ENCODE results near the gene MT3. TPM values are rescaled to one million over a fixed set of nuclear protein-coding genes. Genes with fewer than 3 reads are reported as not detected.

The MT3 gene
- total and polyA plus RNA-seq, 2 of the 13 experiments (the other 11 are each of a cell fraction or from before 2014, with no cell fraction given) = not detected

DNA sequence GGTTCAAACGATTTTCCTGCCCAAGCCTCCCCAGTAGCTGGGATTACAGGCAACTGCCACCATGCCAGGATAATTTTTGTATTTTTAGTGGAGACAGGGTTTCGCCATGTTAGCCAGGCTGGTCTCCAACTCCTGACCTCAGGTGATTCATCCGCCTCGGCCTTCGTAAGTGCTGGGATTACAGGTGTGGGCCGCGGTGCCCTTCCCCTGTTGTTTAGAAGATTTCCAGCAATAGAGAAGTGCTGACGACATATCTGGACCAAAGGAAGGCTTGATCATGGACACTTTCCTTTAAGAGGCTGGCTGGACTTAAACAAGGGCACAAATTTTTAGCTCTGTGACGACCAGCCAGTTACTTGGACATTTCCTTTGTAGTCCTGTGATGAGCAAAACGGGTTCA is 41.9 kb downstream of the MT3 start:
- H2AFZ ChIP-seq (ENCODE audit: low read length) = no peak overlapping the region
- H3K27me3 ChIP-seq (ENCODE audit: control insufficient read depth in 1 of 2, insufficient read depth in 2 of 2, low read length in 2 of 2) = peaks cover 6 to 73% of the 10 kb centered on the region in 2 experiments; a peak in 4 of 5 replicates
- DNase-seq (ENCODE audit: low spot score) = no peak
- H3K9ac ChIP-seq (ENCODE audit: insufficient read depth, low read depth, low read length) = no peak overlapping the region
- H3K79me2 ChIP-seq (ENCODE audit: insufficient read depth, low read length) = no peaks in the 10 kb centered on the region
- no peak overlapping the region for H3K4me2 ChIP-seq (ENCODE audit: low read depth, low read length)
- 39% methylated on average over 10 of the region's 10 CpGs for WGBS (ENCODE audit: low lambda C conversion rate)
- no peak for FAIRE-seq
- no peaks in the 10 kb centered on the region for H3K9me3 ChIP-seq (ENCODE audit: low read length)
- TF ChIP-seq, protein P1, sequence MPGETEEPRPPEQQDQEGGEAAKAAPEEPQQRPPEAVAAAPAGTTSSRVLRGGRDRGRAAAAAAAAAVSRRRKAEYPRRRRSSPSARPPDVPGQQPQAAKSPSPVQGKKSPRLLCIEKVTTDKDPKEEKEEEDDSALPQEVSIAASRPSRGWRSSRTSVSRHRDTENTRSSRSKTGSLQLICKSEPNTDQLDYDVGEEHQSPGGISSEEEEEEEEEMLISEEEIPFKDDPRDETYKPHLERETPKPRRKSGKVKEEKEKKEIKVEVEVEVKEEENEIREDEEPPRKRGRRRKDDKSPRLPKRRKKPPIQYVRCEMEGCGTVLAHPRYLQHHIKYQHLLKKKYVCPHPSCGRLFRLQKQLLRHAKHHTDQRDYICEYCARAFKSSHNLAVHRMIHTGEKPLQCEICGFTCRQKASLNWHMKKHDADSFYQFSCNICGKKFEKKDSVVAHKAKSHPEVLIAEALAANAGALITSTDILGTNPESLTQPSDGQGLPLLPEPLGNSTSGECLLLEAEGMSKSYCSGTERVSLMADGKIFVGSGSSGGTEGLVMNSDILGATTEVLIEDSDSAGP (CRISPR knock-in tag; IDR thresholded peaks at IDR 0.05; ENCODE audit: borderline replicate concordance) = 0 out of 2 replicates have a peak, but pooled peaks have one; percentile 3
- TF ChIP-seq ZNF550 (CRISPR knock-in tag; IDR thresholded peaks at IDR 0.05; ENCODE audit: borderline replicate concordance) (no peak), FOSL2 (CRISPR knock-in tag; IDR thresholded peaks at IDR 0.05) (0 out of 2 replicates have a peak, but pooled peaks have one; percentile 18), ZNF562 (CRISPR knock-in tag; IDR thresholded peaks at IDR 0.05; ENCODE audit: borderline replicate concordance) (no peak)
- TF ChIP-seq, protein P2, sequence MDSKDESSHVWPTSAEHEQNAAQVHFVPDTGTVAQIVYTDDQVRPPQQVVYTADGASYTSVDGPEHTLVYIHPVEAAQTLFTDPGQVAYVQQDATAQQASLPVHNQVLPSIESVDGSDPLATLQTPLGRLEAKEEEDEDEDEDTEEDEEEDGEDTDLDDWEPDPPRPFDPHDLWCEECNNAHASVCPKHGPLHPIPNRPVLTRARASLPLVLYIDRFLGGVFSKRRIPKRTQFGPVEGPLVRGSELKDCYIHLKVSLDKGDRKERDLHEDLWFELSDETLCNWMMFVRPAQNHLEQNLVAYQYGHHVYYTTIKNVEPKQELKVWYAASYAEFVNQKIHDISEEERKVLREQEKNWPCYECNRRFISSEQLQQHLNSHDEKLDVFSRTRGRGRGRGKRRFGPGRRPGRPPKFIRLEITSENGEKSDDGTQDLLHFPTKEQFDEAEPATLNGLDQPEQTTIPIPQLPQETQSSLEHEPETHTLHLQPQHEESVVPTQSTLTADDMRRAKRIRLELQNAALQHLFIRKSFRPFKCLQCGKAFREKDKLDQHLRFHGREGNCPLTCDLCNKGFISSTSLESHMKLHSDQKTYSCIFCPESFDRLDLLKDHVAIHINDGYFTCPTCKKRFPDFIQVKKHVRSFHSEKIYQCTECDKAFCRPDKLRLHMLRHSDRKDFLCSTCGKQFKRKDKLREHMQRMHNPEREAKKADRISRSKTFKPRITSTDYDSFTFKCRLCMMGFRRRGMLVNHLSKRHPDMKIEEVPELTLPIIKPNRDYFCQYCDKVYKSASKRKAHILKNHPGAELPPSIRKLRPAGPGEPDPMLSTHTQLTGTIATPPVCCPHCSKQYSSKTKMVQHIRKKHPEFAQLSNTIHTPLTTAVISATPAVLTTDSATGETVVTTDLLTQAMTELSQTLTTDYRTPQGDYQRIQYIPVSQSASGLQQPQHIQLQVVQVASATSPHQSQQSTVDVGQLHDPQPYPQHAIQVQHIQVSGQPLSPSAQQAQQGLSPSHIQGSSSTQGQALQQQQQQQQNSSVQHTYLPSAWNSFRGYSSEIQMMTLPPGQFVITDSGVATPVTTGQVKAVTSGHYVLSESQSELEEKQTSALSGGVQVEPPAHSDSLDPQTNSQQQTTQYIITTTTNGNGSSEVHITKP (CRISPR knock-in tag; IDR thresholded peaks at IDR 0.05; ENCODE audit: low read depth) = no peak
- CTCF ChIA-PET (ENCODE audit: low intra/inter-chr PET ratio, low total read pairs) = no interaction called here
- POLR2A ChIA-PET = no interaction called here
- no peaks in the 10 kb centered on the region for H4K20me1 ChIP-seq (ENCODE audit: insufficient read depth, low read length)
- H3K36me3 ChIP-seq (replicated peaks in 1 of 2; ENCODE audit: control insufficient read depth in 1 of 2, insufficient read depth in 2 of 2, low read length in 2 of 2) = no peaks in the 10 kb centered on the region
- H3K4me3 ChIP-seq (replicated peaks in 1 of 3; ENCODE audit: insufficient read depth in 1 of 3, low read depth in 2 of 3, low read length in 3 of 3) = no peak overlapping the region
- ATAC-seq = no peak
- no peak overlapping the region for H3K27ac ChIP-seq (ENCODE audit: extremely low read length, insufficient read depth, low read length)
- in situ Hi-C loops (cut with HindIII; ENCODE audit: extremely low pct_ligation_motif_present, low pct_unique_long_range_greater_than_20kb) = no loop called here
- intact Hi-C loops (cut with micrococcal nuclease; ENCODE audit: unreplicated experiment) = no loop called here
- BruUV-seq (replicated peaks) = no TSS peak
- H3K4me1 ChIP-seq (ENCODE audit: insufficient read depth, low read length) = peaks cover 35% of the 10 kb centered on the region

All from HepG2 (cell line).